HUES6 (cell line): Measurements from ENCODE around the gene HSPB1.
"Not testable (repeated sequence)": the region's sequence is repeated elsewhere in the genome, so short reads cannot be mapped to it uniquely, and the experiment has no call there.

Experiments
- H3K27ac ChIP-seq: 2 replicates; pipeline ENCODE4 v1.7.0; 2013; ENCODE audit warnings: low read depth, mild to moderate bottlenecking, low read length, inconsistent platforms
- H3K27me3 ChIP-seq: 2 replicates; pipeline ENCODE4 v1.6.1; 2013; ENCODE audit warnings: low read length; ENCODE audit not compliant: control insufficient read depth, insufficient read depth
- H3K36me3 ChIP-seq: 2 replicates; pipeline ENCODE4 v1.6.1; 2013; ENCODE audit warnings: low read length; ENCODE audit not compliant: control insufficient read depth, insufficient read depth
- H3K4me1 ChIP-seq: 2 replicates; pipeline ENCODE4 v1.6.1; 2013; ENCODE audit warnings: low read length; ENCODE audit not compliant: control insufficient read depth, insufficient read depth
- H3K4me3 ChIP-seq: 2 replicates; pipeline ENCODE4 v1.5.1; 2013; ENCODE audit warnings: low read depth, low read length
- H3K9ac ChIP-seq: one replicate; pipeline ENCODE4 v1.6.1; 2013; ENCODE audit warnings: mild to moderate bottlenecking, low read length
- H3K9me3 ChIP-seq: 2 replicates; pipeline ENCODE4 v1.6.1; 2013; ENCODE audit warnings: low read depth, low read length; ENCODE audit not compliant: control insufficient read depth, insufficient read depth

Gene HSPB1

GRCh38 chr7:76294344-76295024, 8.0 kb upstream of the HSPB1 start:
- H3K4me1 ChIP-seq = peaks cover 31% of the 10 kb centered on the region
- H3K27me3 ChIP-seq = no peaks in the 10 kb centered on the region
- H3K27ac ChIP-seq = no peak overlapping the region
- H3K4me3 ChIP-seq = no peak overlapping the region; the same call in 1 of the 2 replicates
- H3K9me3 ChIP-seq = no peaks in the 10 kb centered on the region
- H3K36me3 ChIP-seq = no peaks in the 10 kb centered on the region
- H3K9ac ChIP-seq = peak overlapping the region; percentile 5

- Histone ChIP-seq H3K36me3 (no peaks in the 10 kb centered on the region), H3K27me3 (peaks cover 4% of the 10 kb centered on the region; the same call in 1 of the 2 replicates), H3K4me1 (peaks cover 14% of the 10 kb centered on the region), H3K4me3 (no peak overlapping the region), H3K27ac (no peak overlapping the region), H3K9ac (no peak overlapping the region), H3K9me3 (no peaks in the 10 kb centered on the region)
Measured at GRCh38 chr7:76296743-76297740, 5.4 kb upstream of the HSPB1 start.

- Histone ChIP-seq H3K4me1 (peaks cover 12% of the 10 kb centered on the region), H3K36me3 (peaks cover 7% of the 10 kb centered on the region), H3K27ac (no peak overlapping the region), H3K9ac (no peak overlapping the region), H3K27me3 (peaks cover 7% of the 10 kb centered on the region; the same call in 1 of the 2 replicates), H3K4me3 (no peak overlapping the region), H3K9me3 (no peaks in the 10 kb centered on the region)
Measured at GRCh38 chr7:76300166-76300731, 2.2 kb upstream of the HSPB1 start.

GRCh38 chr7:76301000-76301399, 1.5 kb upstream of the HSPB1 start:
- H3K4me1 ChIP-seq = peaks cover 12% of the 10 kb centered on the region
- no peak overlapping the region for H3K27ac ChIP-seq
- H3K27me3 ChIP-seq = peaks cover 7% of the 10 kb centered on the region; the same call in 1 of the 2 replicates
- H3K4me3 ChIP-seq = no peak overlapping the region
- H3K9ac ChIP-seq = no peak overlapping the region
- H3K36me3 ChIP-seq = peaks cover 7% of the 10 kb centered on the region
- H3K9me3 ChIP-seq = no peaks in the 10 kb centered on the region

- Histone ChIP-seq H3K27ac (peak overlapping the region; percentile 37; the same call in 1 of the 2 replicates), H3K27me3 (peaks cover 7% of the 10 kb centered on the region; the same call in 1 of the 2 replicates), H3K36me3 (peaks cover 7% of the 10 kb centered on the region), H3K9ac (peak overlapping the region; percentile 57), H3K4me3 (peak overlapping the region; percentile 69), H3K4me1 (peaks cover 24% of the 10 kb centered on the region), H3K9me3 (no peaks in the 10 kb centered on the region)
Measured at GRCh38 chr7:76303202-76304147, 1.0 kb downstream of the HSPB1 start.

GRCh38 chr7:76304888-76305375, 2.5 kb downstream of the HSPB1 start:
- H3K27ac ChIP-seq = no peak overlapping the region
- H3K36me3 ChIP-seq = peaks cover 7% of the 10 kb centered on the region
- H3K4me1 ChIP-seq = peaks cover 24% of the 10 kb centered on the region
- H3K9me3 ChIP-seq = no peaks in the 10 kb centered on the region; the same call in 1 of the 2 replicates
- no peak overlapping the region for H3K9ac ChIP-seq
- peaks cover 7% of the 10 kb centered on the region; the same call in 1 of the 2 replicates for H3K27me3 ChIP-seq
- no peak overlapping the region for H3K4me3 ChIP-seq

GRCh38 chr7:76308874-76309273, 6.4 kb downstream of the HSPB1 start:
- H3K36me3 ChIP-seq, H3K27me3 ChIP-seq, H3K9me3 ChIP-seq, H3K4me3 ChIP-seq, H3K9ac ChIP-seq, H3K27ac ChIP-seq: not testable (repeated sequence)
- peaks cover 22% of the 10 kb centered on the region for H3K4me1 ChIP-seq

GRCh38 chr7:76309341-76310101, 7.0 kb downstream of the HSPB1 start:
- H3K9ac ChIP-seq, H3K27me3 ChIP-seq, H3K36me3 ChIP-seq, H3K4me3 ChIP-seq, H3K9me3 ChIP-seq, H3K27ac ChIP-seq: not testable (repeated sequence)
- H3K4me1 ChIP-seq = peaks cover 15% of the 10 kb centered on the region; the same call in 1 of the 2 replicates

GRCh38 chr7:76310102-76310957, 7.9 kb downstream of the HSPB1 start:
- H3K27me3 ChIP-seq = no peaks in the 10 kb centered on the region
- H3K36me3 ChIP-seq = no peaks in the 10 kb centered on the region
- no peak overlapping the region for H3K4me3 ChIP-seq
- no peak overlapping the region for H3K27ac ChIP-seq
- H3K9ac ChIP-seq = no peak overlapping the region
- H3K9me3 ChIP-seq = no peaks in the 10 kb centered on the region; the same call in 1 of the 2 replicates
- peaks cover 14% of the 10 kb centered on the region; the same call in 1 of the 2 replicates for H3K4me1 ChIP-seq
